WTC11 (cell line): ENCODE results near the gene GRM4. TPM values are rescaled to one million over a fixed set of nuclear protein-coding genes. Genes with fewer than 3 reads are reported as not detected.
A peak's percentile ranks its signal among the peaks of the same experiment; 100 is the strongest.

Experiments
- ATAC-seq: fragments of 200-7000 bp; cut with Tn5 transposase; 2 replicates; pipeline ENCODE4 v1.10.0; 2021; ENCODE audit warnings: mild to moderate bottlenecking, moderate library complexity
- CTCF ChIA-PET: fragments of 300-600 bp; sonication (Branson Sonifier 250); formaldehyde crosslinking; loops from one replicate; lab custom pipeline; 2021; ENCODE audit warnings: antibody characterized with exemption; lab: Charles Lee
- POLR2A ChIA-PET: fragments of 350-600 bp; sonication (Branson Sonifier 250); formaldehyde crosslinking; loops from one replicate; lab custom pipeline; 2021; ENCODE audit warnings: antibody characterized with exemption; lab: Charles Lee
- DNase-seq: peaks from one replicate; pipeline ENCODE4 v3.0.0; 2021; ENCODE audit warnings: low spot score
- H3K27ac Mint-ChIP-seq: 2 replicates; pipeline ENCODE4 v1.8.0; 2021; ENCODE audit warnings: mixed read lengths
- H3K27me3 Mint-ChIP-seq: 2 replicates; pipeline ENCODE4 v1.8.0; 2021; ENCODE audit warnings: low read depth, mild to moderate bottlenecking, moderate library complexity, mixed read lengths
- H3K36me3 Mint-ChIP-seq: 2 replicates; pipeline ENCODE4 v1.8.0; 2021; ENCODE audit warnings: mixed read lengths
- H3K4me1 Mint-ChIP-seq: 2 replicates; pipeline ENCODE4 v1.8.0; 2022; ENCODE audit warnings: mixed read lengths
- H3K4me3 Mint-ChIP-seq: 2 replicates; pipeline ENCODE4 v1.8.0; 2021; ENCODE audit warnings: mild to moderate bottlenecking, moderate library complexity, mixed read lengths
- H3K9me3 Mint-ChIP-seq: 2 replicates; pipeline ENCODE4 v1.8.0; 2021; ENCODE audit warnings: mixed read lengths
- ATF1 ChIP-seq: sonication (generic); formaldehyde crosslinking; IDR thresholded peaks from 2 replicates; pipeline ENCODE4 v1.8.1; 2023; ENCODE audit warnings: mild to moderate bottlenecking, moderate library complexity, missing genetic modification reagents
- ATF2 ChIP-seq: sonication (generic); formaldehyde crosslinking; IDR thresholded peaks from 2 replicates; pipeline ENCODE4 v1.8.1; 2022; ENCODE audit warnings: low read depth, missing genetic modification reagents, borderline replicate concordance
- ATF3 ChIP-seq: sonication (generic); formaldehyde crosslinking; conservative IDR thresholded peaks from 2 replicates; pipeline ENCODE4 v1.8.1; 2022; ENCODE audit warnings: mild to moderate bottlenecking, missing genetic modification reagents
- ATF6 ChIP-seq: sonication (generic); formaldehyde crosslinking; IDR thresholded peaks from 2 replicates; pipeline ENCODE4 v1.8.1; 2023; ENCODE audit warnings: mild to moderate bottlenecking, missing genetic modification reagents
- ESRRA ChIP-seq: sonication (generic); formaldehyde crosslinking; IDR thresholded peaks from 2 replicates; pipeline ENCODE4 v1.8.1; 2022; ENCODE audit warnings: mild to moderate bottlenecking, missing genetic modification reagents, borderline replicate concordance
- ETV6 ChIP-seq: sonication (generic); formaldehyde crosslinking; IDR thresholded peaks from 2 replicates; pipeline ENCODE4 v1.8.1; 2022; ENCODE audit warnings: mild to moderate bottlenecking, missing genetic modification reagents
- JUN ChIP-seq: sonication (generic); formaldehyde crosslinking; IDR thresholded peaks from 2 replicates; pipeline ENCODE4 v1.8.0; 2023; ENCODE audit warnings: mild to moderate bottlenecking, missing genetic modification reagents
- MYBL2 ChIP-seq: sonication (generic); formaldehyde crosslinking; IDR thresholded peaks from 2 replicates; pipeline ENCODE4 v1.8.1; 2023; ENCODE audit warnings: mild to moderate bottlenecking, moderate library complexity, missing genetic modification reagents
- NFE2L1 ChIP-seq: sonication (generic); formaldehyde crosslinking; IDR thresholded peaks from 2 replicates; pipeline ENCODE4 v1.8.1; 2023; ENCODE audit warnings: missing genetic modification reagents
- NFYB ChIP-seq: sonication (generic); formaldehyde crosslinking; conservative IDR thresholded peaks from 2 replicates; pipeline ENCODE4 v1.8.0; 2022; ENCODE audit warnings: low read depth, missing genetic modification reagents
- NR3C1 ChIP-seq: sonication (generic); formaldehyde crosslinking; conservative IDR thresholded peaks from 2 replicates; pipeline ENCODE4 v1.8.1; 2023; ENCODE audit warnings: low read depth, mild to moderate bottlenecking, missing genetic modification reagents
- PRDM15 ChIP-seq: sonication (generic); formaldehyde crosslinking; IDR thresholded peaks from 2 replicates; pipeline ENCODE4 v1.8.0; 2022; ENCODE audit warnings: missing genetic modification reagents
- RELA ChIP-seq: sonication (generic); formaldehyde crosslinking; IDR thresholded peaks from 2 replicates; pipeline ENCODE4 v1.8.1; 2022; ENCODE audit warnings: missing genetic modification reagents, mild to moderate bottlenecking, borderline replicate concordance
- SMAD3 ChIP-seq: sonication (generic); formaldehyde crosslinking; IDR thresholded peaks from 2 replicates; pipeline ENCODE4 v1.8.0; 2022; ENCODE audit warnings: missing genetic modification reagents, mild to moderate bottlenecking, borderline replicate concordance
- SMAD4 ChIP-seq: sonication (generic); formaldehyde crosslinking; IDR thresholded peaks from 2 replicates; pipeline ENCODE4 v1.8.0; 2022; ENCODE audit warnings: mild to moderate bottlenecking, missing genetic modification reagents
- SP1 ChIP-seq: sonication (generic); formaldehyde crosslinking; conservative IDR thresholded peaks from 2 replicates; pipeline ENCODE4 v1.8.1; 2022; ENCODE audit warnings: missing genetic modification reagents
- TCF7 ChIP-seq: sonication (generic); formaldehyde crosslinking; IDR thresholded peaks from 2 replicates; pipeline ENCODE4 v1.8.0; 2022; ENCODE audit warnings: mild to moderate bottlenecking, low read depth, missing genetic modification reagents, moderate library complexity
- TEAD1 ChIP-seq: sonication (generic); formaldehyde crosslinking; IDR thresholded peaks from 2 replicates; pipeline ENCODE4 v1.8.0; 2022; ENCODE audit warnings: mild to moderate bottlenecking, missing genetic modification reagents
- ZNF121 ChIP-seq: sonication (generic); formaldehyde crosslinking; IDR thresholded peaks from 2 replicates; pipeline ENCODE4 v1.8.0; 2023; ENCODE audit warnings: missing genetic modification reagents
- ZNF317 ChIP-seq: sonication (generic); formaldehyde crosslinking; IDR thresholded peaks from 2 replicates; pipeline ENCODE4 v1.8.1; 2023; ENCODE audit warnings: low read depth, mild to moderate bottlenecking, moderate library complexity, missing genetic modification reagents, borderline replicate concordance
- ZNF512 ChIP-seq: sonication (generic); formaldehyde crosslinking; IDR thresholded peaks from 2 replicates; pipeline ENCODE4 v1.8.1; 2022; ENCODE audit warnings: missing genetic modification reagents, borderline replicate concordance
- total RNA-seq: library from RNA; stranded (reverse); gene quantifications from 3 replicates; pipeline ENCODE4 v1.2.3, GENCODE V29; 2021

Gene GRM4
- total RNA-seq, 1 experiment from 2014 or later: 34.5 TPM

- 0 out of 2 replicates have a peak, but pooled peaks have one; percentile 42 for TF ChIP-seq TEAD1 (CRISPR knock-in tag)
- no peak for TF ChIP-seq SP1 (CRISPR knock-in tag)
- no peak for TF ChIP-seq TCF7 (CRISPR knock-in tag)
- 0 out of 2 replicates have a peak, but pooled peaks have one; percentile 40 for TF ChIP-seq MYBL2 (CRISPR knock-in tag)
- no peak for TF ChIP-seq ZNF512
- TF ChIP-seq ATF3 (CRISPR knock-in tag): no peak
- peak; percentile 82 for TF ChIP-seq SMAD4 (CRISPR knock-in tag)
Measured at GRCh38 chr6:34115403-34115795, 30.5 kb downstream of the GRM4 start (continued).

GRCh38 chr6:34114695-34115402 is 31.0 kb downstream of the GRM4 start:
- Mint-ChIP-seq H3K27me3 (no peaks in the 10 kb centered on the region; the same call in 1 of the 2 replicates), H3K4me3 (no peak overlapping the region), H3K36me3 (no peaks in the 10 kb centered on the region), H3K9me3 (no peaks in the 10 kb centered on the region), H3K4me1 (peaks cover 12% of the 10 kb centered on the region; the same call in 1 of the 2 replicates), H3K27ac (no peak overlapping the region)
- DNase-seq (no peak), ATAC-seq (no peak)
- TF ChIP-seq NR3C1 (CRISPR knock-in tag) (no peak), ATF3 (CRISPR knock-in tag) (no peak), ESRRA (CRISPR knock-in tag) (no peak), NFYB (CRISPR knock-in tag) (no peak), ZNF317 (CRISPR knock-in tag) (no peak), ATF6 (CRISPR knock-in tag) (no peak), NFE2L1 (CRISPR knock-in tag) (no peak), RELA (CRISPR knock-in tag) (no peak)
- CTCF ChIA-PET: interaction anchor here (0.9 to 1.4 kb wide), 4 partner anchors 12 to 156 kb away, joined by 3 to 5 read pairs (median 3); no protein-coding TSS in a partner anchor
- POLR2A ChIA-PET: no interaction called here

- POLR2A ChIA-PET: interaction anchor here (1.3 kb wide), 1 partner anchor 14 kb away, joined by 3 read pairs; no protein-coding TSS in a partner anchor
- Mint-ChIP-seq H3K4me3 (no peak overlapping the region), H3K27ac (no peak overlapping the region; the same call in 1 of the 2 replicates), H3K9me3 (no peaks in the 10 kb centered on the region), H3K27me3 (no peaks in the 10 kb centered on the region), H3K4me1 (peaks cover 12% of the 10 kb centered on the region; the same call in 1 of the 2 replicates), H3K36me3 (no peaks in the 10 kb centered on the region)
- ATAC-seq (no peak), DNase-seq (no peak)
- CTCF ChIA-PET: interaction anchor here (1.1 to 2.2 kb wide), 5 partner anchors 30 to 154 kb away, joined by 3 to 8 read pairs (median 6); no protein-coding TSS in a partner anchor
- TF ChIP-seq PRDM15 (CRISPR knock-in tag) (no peak), ETV6 (CRISPR knock-in tag) (no peak), ATF2 (CRISPR knock-in tag) (no peak), SMAD3 (CRISPR knock-in tag) (no peak), JUN (CRISPR knock-in tag) (no peak), ATF1 (CRISPR knock-in tag) (no peak), ZNF121 (CRISPR knock-in tag) (no peak)
Measured at GRCh38 chr6:34113532-34113931, 32.4 kb downstream of the GRM4 start.
